ENCODE measurements around the gene GBP7.
A peak's percentile ranks its signal among the peaks of the same experiment; 100 is the strongest.

The GBP7 gene

DNA sequence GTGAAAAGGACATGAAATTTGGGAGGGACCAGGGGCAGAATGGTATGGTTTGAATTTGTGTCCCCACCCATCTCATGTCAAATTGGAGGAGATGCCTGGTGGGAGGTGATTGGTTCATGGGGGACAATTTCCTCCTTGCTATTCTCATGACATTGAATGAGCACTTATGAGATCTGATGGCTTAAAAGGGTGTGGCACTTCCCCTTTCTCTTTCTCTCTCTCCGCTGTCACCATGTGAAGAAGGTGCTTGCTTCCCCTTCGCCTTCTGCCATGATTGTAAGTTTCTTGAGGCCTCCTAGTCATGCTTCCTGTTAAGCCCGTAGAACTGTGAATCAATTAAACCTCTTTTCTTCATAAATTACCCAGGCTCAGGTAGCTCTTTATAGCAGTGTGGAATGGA, 30.6 kb upstream of the GBP7 start:
- Histone ChIP-seq H3K27me3 (replicated peaks; ENCODE audit: control insufficient read depth, insufficient read depth, low read length) (no peaks in the 10 kb centered on the region), H3K4me3 (replicated peaks; ENCODE audit: low read depth, low read length) (no peak overlapping the region), H3K36me3 (ENCODE audit: control insufficient read depth, insufficient read depth, low read length) (no peaks in the 10 kb centered on the region)
- TF ChIP-seq, protein P1, sequence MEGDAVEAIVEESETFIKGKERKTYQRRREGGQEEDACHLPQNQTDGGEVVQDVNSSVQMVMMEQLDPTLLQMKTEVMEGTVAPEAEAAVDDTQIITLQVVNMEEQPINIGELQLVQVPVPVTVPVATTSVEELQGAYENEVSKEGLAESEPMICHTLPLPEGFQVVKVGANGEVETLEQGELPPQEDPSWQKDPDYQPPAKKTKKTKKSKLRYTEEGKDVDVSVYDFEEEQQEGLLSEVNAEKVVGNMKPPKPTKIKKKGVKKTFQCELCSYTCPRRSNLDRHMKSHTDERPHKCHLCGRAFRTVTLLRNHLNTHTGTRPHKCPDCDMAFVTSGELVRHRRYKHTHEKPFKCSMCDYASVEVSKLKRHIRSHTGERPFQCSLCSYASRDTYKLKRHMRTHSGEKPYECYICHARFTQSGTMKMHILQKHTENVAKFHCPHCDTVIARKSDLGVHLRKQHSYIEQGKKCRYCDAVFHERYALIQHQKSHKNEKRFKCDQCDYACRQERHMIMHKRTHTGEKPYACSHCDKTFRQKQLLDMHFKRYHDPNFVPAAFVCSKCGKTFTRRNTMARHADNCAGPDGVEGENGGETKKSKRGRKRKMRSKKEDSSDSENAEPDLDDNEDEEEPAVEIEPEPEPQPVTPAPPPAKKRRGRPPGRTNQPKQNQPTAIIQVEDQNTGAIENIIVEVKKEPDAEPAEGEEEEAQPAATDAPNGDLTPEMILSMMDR (IDR thresholded peaks at IDR 0.05; ENCODE audit: insufficient read depth, low read length, poor library complexity, severe bottlenecking), result no peak
- DNase-seq (ENCODE audit: extremely low read depth, insufficient read length), result no peak

DNA sequence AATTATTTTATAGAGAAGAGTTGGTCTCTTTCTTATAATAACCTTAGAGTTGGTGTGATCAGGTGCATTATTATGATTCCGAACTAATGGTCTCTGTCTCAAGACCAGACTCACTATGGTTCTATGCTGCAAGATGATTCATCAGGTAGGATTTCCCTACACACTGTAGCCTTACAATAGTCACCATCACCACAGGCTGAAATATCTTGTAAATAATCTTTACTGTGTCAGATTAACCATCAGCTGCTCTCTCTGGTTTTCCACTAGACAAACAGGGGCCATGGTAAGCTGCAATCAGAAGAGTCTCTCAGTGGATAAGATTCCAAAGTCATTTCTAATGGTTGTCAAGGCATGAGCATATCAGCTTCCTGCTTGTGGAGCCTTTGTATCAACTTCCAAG, 27.4 kb upstream of the GBP7 start:
- TF ChIP-seq, protein P1 (IDR thresholded peaks at IDR 0.05; ENCODE audit: insufficient read depth, low read length, poor library complexity, severe bottlenecking), result no peak
- no peak for DNase-seq (ENCODE audit: extremely low read depth, insufficient read length)
- no peaks in the 10 kb centered on the region for H3K27me3 ChIP-seq (replicated peaks; ENCODE audit: control insufficient read depth, insufficient read depth, low read length)
- H3K36me3 ChIP-seq (ENCODE audit: control insufficient read depth, insufficient read depth, low read length), result no peaks in the 10 kb centered on the region
- no peak overlapping the region for H3K4me3 ChIP-seq (replicated peaks; ENCODE audit: low read depth, low read length)

- Histone ChIP-seq H3K27me3 (replicated peaks; ENCODE audit: control insufficient read depth, insufficient read depth, low read length) (no peaks in the 10 kb centered on the region), H3K36me3 (ENCODE audit: control insufficient read depth, insufficient read depth, low read length) (no peaks in the 10 kb centered on the region), H3K4me3 (replicated peaks; ENCODE audit: low read depth, low read length) (no peak overlapping the region)
- TF ChIP-seq, protein P1 (IDR thresholded peaks at IDR 0.05; ENCODE audit: insufficient read depth, low read length, poor library complexity, severe bottlenecking), result no peak
- peak; percentile 59 for DNase-seq (ENCODE audit: extremely low read depth, insufficient read length)
Measured at GRCh38 chr1:89201106-89201794, 25.4 kb upstream of the GBP7 start.

GRCh38 chr1:89200663-89201062, 24.9 kb upstream of the GBP7 start:
- DNase-seq (ENCODE audit: extremely low read depth, insufficient read length), result peak; percentile 20
- Histone ChIP-seq H3K4me3 (replicated peaks; ENCODE audit: low read depth, low read length) (no peak overlapping the region), H3K36me3 (ENCODE audit: control insufficient read depth, insufficient read depth, low read length) (no peaks in the 10 kb centered on the region), H3K27me3 (replicated peaks; ENCODE audit: control insufficient read depth, insufficient read depth, low read length) (no peaks in the 10 kb centered on the region)
- TF ChIP-seq, protein P1 (IDR thresholded peaks at IDR 0.05; ENCODE audit: insufficient read depth, low read length, poor library complexity, severe bottlenecking), result no peak

- TF ChIP-seq, protein P1 (IDR thresholded peaks at IDR 0.05; ENCODE audit: insufficient read depth, low read length, poor library complexity, severe bottlenecking), result no peak
- Histone ChIP-seq H3K4me3 (replicated peaks; ENCODE audit: low read depth, low read length) (peak overlapping the region; percentile 53), H3K36me3 (ENCODE audit: control insufficient read depth, insufficient read depth, low read length) (no peaks in the 10 kb centered on the region), H3K27me3 (replicated peaks; ENCODE audit: control insufficient read depth, insufficient read depth, low read length) (no peaks in the 10 kb centered on the region)
- peak; percentile 26 for DNase-seq (ENCODE audit: extremely low read depth, insufficient read length)
Measured at GRCh38 chr1:89199525-89200031, 23.8 kb upstream of the GBP7 start.

All from GM06990 (cell line).